HG03342 (cell line): Measurements from ENCODE around the gene TGFBR3L.
A peak's percentile ranks its signal among the peaks of the same experiment; 100 is the strongest.
"Not testable (repeated sequence)": the region's sequence is repeated elsewhere in the genome, so short reads cannot be mapped to it uniquely, and the experiment has no call there.

Source experiments
- ATAC-seq: cut with Tn5 transposase; IDR thresholded peaks from one replicate; pipeline ENCODE4 v1.9.1; 2021; ENCODE audit warnings: mild to moderate bottlenecking, moderate library complexity; ENCODE audit not compliant: unreplicated experiment

The TGFBR3L gene

GRCh38 chr19:7926727-7927604 lies 12.3 kb downstream of the TGFBR3L start:
- ATAC-seq = no peak

- no peak for ATAC-seq
Observed at GRCh38 chr19:7927605-7928333, 13.1 kb downstream of the TGFBR3L start.

GRCh38 chr19:7928334-7928706 lies 13.7 kb downstream of the TGFBR3L start:
- ATAC-seq = no peak

- ATAC-seq = no peak
Observed at GRCh38 chr19:7928741-7929701, 14.4 kb downstream of the TGFBR3L start.

- not testable (repeated sequence) for ATAC-seq
Observed at GRCh38 chr19:7930030-7930429, 15.4 kb downstream of the TGFBR3L start.

GRCh38 chr19:7930765-7931164 lies 16.1 kb downstream of the TGFBR3L start:
- ATAC-seq = no peak

- no peak for ATAC-seq
Observed at GRCh38 chr19:7931221-7932061, 16.8 kb downstream of the TGFBR3L start.

- no peak for ATAC-seq
Observed at GRCh38 chr19:7932276-7932929, 17.8 kb downstream of the TGFBR3L start.

GRCh38 chr19:7932930-7933300 lies 18.3 kb downstream of the TGFBR3L start:
- no peak for ATAC-seq

GRCh38 chr19:7933411-7933810 lies 18.8 kb downstream of the TGFBR3L start:
- no peak for ATAC-seq

- no peak for ATAC-seq
Observed at GRCh38 chr19:7933828-7934725, 19.4 kb downstream of the TGFBR3L start.

GRCh38 chr19:7934766-7935165 lies 20.1 kb downstream of the TGFBR3L start:
- no peak for ATAC-seq

- no peak for ATAC-seq
Observed at GRCh38 chr19:7940841-7941240, 26.2 kb downstream of the TGFBR3L start.

GRCh38 chr19:7941895-7942596 lies 27.4 kb downstream of the TGFBR3L start:
- no peak for ATAC-seq

GRCh38 chr19:7942981-7943443 lies 28.4 kb downstream of the TGFBR3L start:
- ATAC-seq = no peak

GRCh38 chr19:7943444-7944176 lies 29.0 kb downstream of the TGFBR3L start, which contains the start of gene TIMM44:
TIMM44 (minus strand) TSS chr19:7943666; CDS start chr19:7943651, 15 bp downstream.
- ATAC-seq = peak; percentile 94

- ATAC-seq = peak; percentile 22
Observed at GRCh38 chr19:7944177-7944761, 29.6 kb downstream of the TGFBR3L start.
